HCEC 1CT (cell line): ENCODE results near the gene C10orf90.

Source experiments
- DNase-seq: peaks from one replicate; pipeline ENCODE4 v3.0.0-alpha.2; 2017

Gene C10orf90

GRCh38 chr10:126497672-126498071, 172.8 kb downstream of the C10orf90 start:
- DNase-seq: no peak

GRCh38 chr10:126496771-126497545, 173.5 kb downstream of the C10orf90 start:
- DNase-seq: no peak

GRCh38 chr10:126491476-126491875, 179.0 kb downstream of the C10orf90 start:
- DNase-seq: no peak

GRCh38 chr10:126481181-126481580, 189.3 kb downstream of the C10orf90 start:
- no peak for DNase-seq

GRCh38 chr10:126480648-126481047, 189.8 kb downstream of the C10orf90 start:
- DNase-seq: no peak

- no peak for DNase-seq
Observed at GRCh38 chr10:126479280-126479895, 191.1 kb downstream of the C10orf90 start.

- DNase-seq: no peak
Observed at GRCh38 chr10:126478546-126478945, 191.9 kb downstream of the C10orf90 start.

- DNase-seq: no peak
Observed at GRCh38 chr10:126476246-126476645, 194.2 kb downstream of the C10orf90 start.

GRCh38 chr10:126475074-126475691, 195.3 kb downstream of the C10orf90 start:
- no peak for DNase-seq

- DNase-seq: no peak
Observed at GRCh38 chr10:126474031-126474430, 196.5 kb downstream of the C10orf90 start.

- no peak for DNase-seq
Observed at GRCh38 chr10:126470991-126471390, 199.5 kb downstream of the C10orf90 start.

- DNase-seq: no peak
Observed at GRCh38 chr10:126469692-126470091, 200.8 kb downstream of the C10orf90 start.

GRCh38 chr10:126468876-126469643, 201.4 kb downstream of the C10orf90 start:
- DNase-seq: no peak

- DNase-seq: no peak
Observed at GRCh38 chr10:126468467-126468866, 202.0 kb downstream of the C10orf90 start.

- DNase-seq: no peak
Observed at GRCh38 chr10:126465771-126466170, 204.7 kb downstream of the C10orf90 start.

- no peak for DNase-seq
Observed at GRCh38 chr10:126463286-126463685, 207.2 kb downstream of the C10orf90 start.

GRCh38 chr10:126461289-126461940, 209.1 kb downstream of the C10orf90 start:
- DNase-seq: no peak

- peak; percentile 99 for DNase-seq
Observed at GRCh38 chr10:126459878-126460481, 210.5 kb downstream of the C10orf90 start.

- DNase-seq: peak; percentile 89
Observed at GRCh38 chr10:126459032-126459831, 211.3 kb downstream of the C10orf90 start.

- peak; percentile 59 for DNase-seq
Observed at GRCh38 chr10:126458466-126458865, 212.0 kb downstream of the C10orf90 start.

GRCh38 chr10:126456632-126457031, 213.9 kb downstream of the C10orf90 start:
- no peak for DNase-seq
